Right hindlimb (tissue), 1 donor: ENCODE results near the gene CDC25B.

ENCODE experiments used
- DNase-seq: peaks from one replicate; pipeline ENCODE4 v3.0.0-alpha.2; 2018

CDC25B gene

GRCh38 chr20:3795511-3796468 lies at the start of gene CDC25B:
TSS of gene CDC25B (plus strand) at chr20:3796310. CDS start at chr20:3796532, 222 bp downstream.
- peak; percentile 98 for DNase-seq

- DNase-seq: no peak
These were observed 48.6 kb upstream of the CDC25B start for GRCh38 chr20:3747471-3747870.

- no peak for DNase-seq
These were observed 48.0 kb upstream of the CDC25B start for GRCh38 chr20:3748073-3748472.

- DNase-seq: no peak
These were observed 46.9 kb upstream of the CDC25B start for GRCh38 chr20:3749087-3749688.

- DNase-seq: no peak
These were observed 46.2 kb upstream of the CDC25B start for GRCh38 chr20:3749689-3750531.

GRCh38 chr20:3751305-3751674 lies 44.8 kb upstream of the CDC25B start:
- no peak for DNase-seq

- DNase-seq: peak; percentile 37
These were observed 44.3 kb upstream of the CDC25B start for GRCh38 chr20:3751675-3752385.

- no peak for DNase-seq
These were observed 43.7 kb upstream of the CDC25B start for GRCh38 chr20:3752386-3752759.

GRCh38 chr20:3753098-3753497 lies 43.0 kb upstream of the CDC25B start:
- DNase-seq: peak; percentile 76

- peak; percentile 49 for DNase-seq
These were observed 42.4 kb upstream of the CDC25B start for GRCh38 chr20:3753501-3754275.

- no peak for DNase-seq
These were observed 41.9 kb upstream of the CDC25B start for GRCh38 chr20:3754276-3754630.

GRCh38 chr20:3755269-3755668 lies 40.8 kb upstream of the CDC25B start:
- DNase-seq: no peak

- DNase-seq: peak; percentile 22
These were observed 40.2 kb upstream of the CDC25B start for GRCh38 chr20:3755814-3756480.

GRCh38 chr20:3757268-3757667 lies 38.8 kb upstream of the CDC25B start:
- no peak for DNase-seq

- DNase-seq: peak; percentile 27
These were observed 37.5 kb upstream of the CDC25B start for GRCh38 chr20:3758566-3758965.

GRCh38 chr20:3759316-3759823 lies 36.7 kb upstream of the CDC25B start:
- DNase-seq: peak; percentile 16

GRCh38 chr20:3759884-3760283 lies 36.2 kb upstream of the CDC25B start:
- peak; percentile 19 for DNase-seq

GRCh38 chr20:3760655-3761348 lies 35.3 kb upstream of the CDC25B start:
- no peak for DNase-seq

GRCh38 chr20:3763671-3764601 lies 32.2 kb upstream of the CDC25B start:
- DNase-seq: peak; percentile 16
